ENCODE data around the gene LRRC58.

LRRC58 gene

GRCh38 chr3:120368172-120368571, 19.0 kb upstream of the LRRC58 start:
- Histone ChIP-seq H3K4me3 (ENCODE audit: insufficient read depth, low read length, poor library complexity, severe bottlenecking) (no peak overlapping the region), H3K9ac (ENCODE audit: low read length) (no peak overlapping the region), H3K9me3 (ENCODE audit: insufficient read depth, low read length) (no peaks in the 10 kb centered on the region), H2AFZ (ENCODE audit: low read depth, low read length, severe bottlenecking) (no peak overlapping the region), H3F3A (ENCODE audit: insufficient read depth) (no peaks in the 10 kb centered on the region), H3K79me2 (ENCODE audit: insufficient read depth, low read length) (no peaks in the 10 kb centered on the region), H3K9me2 (replicated peaks; ENCODE audit: insufficient read depth, low read length) (no peaks in the 10 kb centered on the region), H3K36me3 (ENCODE audit: low read length) (no peaks in the 10 kb centered on the region), H3K27ac (ENCODE audit: low read depth, low read length) (no peak overlapping the region), H3K4me2 (ENCODE audit: low read depth, low read length, poor library complexity, severe bottlenecking) (no peak overlapping the region), H3K27me3 (ENCODE audit: low read length) (no peaks in the 10 kb centered on the region), H4K20me1 (ENCODE audit: low read depth, low read length) (no peaks in the 10 kb centered on the region)
- TF ChIP-seq EZH2phosphoT487 (conservative IDR thresholded peaks at IDR 0.05; ENCODE audit: low read length) (no peak), CTCF (IDR thresholded peaks at IDR 0.05; ENCODE audit: insufficient read depth, low read length, poor library complexity, severe bottlenecking) (no peak)

DNA sequence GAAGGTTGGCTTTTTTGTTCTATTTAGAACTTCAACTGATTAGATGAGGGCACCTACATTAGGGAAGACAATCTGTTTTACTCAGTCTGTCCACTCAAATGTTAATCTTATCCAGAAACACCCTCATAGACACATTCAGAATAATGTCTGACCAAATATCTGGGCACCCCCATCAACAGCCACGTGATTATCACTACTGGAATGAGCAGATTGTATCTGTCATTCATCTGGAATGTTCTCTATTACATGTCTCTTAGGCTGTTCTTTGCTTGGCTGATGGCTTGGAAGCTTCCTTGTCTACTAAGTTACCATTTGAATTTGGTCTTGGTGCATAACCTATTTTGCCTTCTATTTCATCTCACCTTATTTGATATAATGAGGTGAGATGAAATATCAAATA, 15.7 kb upstream of the LRRC58 start:
- no peak for TF ChIP-seq CTCF (IDR thresholded peaks at IDR 0.05; ENCODE audit: insufficient read depth, low read length, poor library complexity, severe bottlenecking)
- no peak for TF ChIP-seq EZH2phosphoT487 (conservative IDR thresholded peaks at IDR 0.05; ENCODE audit: low read length)
- no peak overlapping the region for H3K4me3 ChIP-seq (ENCODE audit: insufficient read depth, low read length, poor library complexity, severe bottlenecking)

GRCh38 chr3:120364101-120364500, 14.9 kb upstream of the LRRC58 start:
- H3K4me3 ChIP-seq (ENCODE audit: insufficient read depth, low read length, poor library complexity, severe bottlenecking): no peak overlapping the region
- H3K4me2 ChIP-seq (ENCODE audit: low read depth, low read length, poor library complexity, severe bottlenecking): no peak overlapping the region
- H3K79me2 ChIP-seq (ENCODE audit: insufficient read depth, low read length): no peaks in the 10 kb centered on the region
- H3K9me3 ChIP-seq (ENCODE audit: insufficient read depth, low read length): no peaks in the 10 kb centered on the region
- no peak overlapping the region for H3K9ac ChIP-seq (ENCODE audit: low read length)
- no peak overlapping the region for H3K27ac ChIP-seq (ENCODE audit: low read depth, low read length)
- H3K9me2 ChIP-seq (replicated peaks; ENCODE audit: insufficient read depth, low read length): no peaks in the 10 kb centered on the region
- H2AFZ ChIP-seq (ENCODE audit: low read depth, low read length, severe bottlenecking): no peak overlapping the region
- no peaks in the 10 kb centered on the region for H4K20me1 ChIP-seq (ENCODE audit: low read depth, low read length)
- H3K36me3 ChIP-seq (ENCODE audit: low read length): no peaks in the 10 kb centered on the region
- H3F3A ChIP-seq (ENCODE audit: insufficient read depth): no peaks in the 10 kb centered on the region
- H3K27me3 ChIP-seq (ENCODE audit: low read length): no peaks in the 10 kb centered on the region
- no peak for TF ChIP-seq EZH2phosphoT487 (conservative IDR thresholded peaks at IDR 0.05; ENCODE audit: low read length)
- no peak for TF ChIP-seq CTCF (IDR thresholded peaks at IDR 0.05; ENCODE audit: insufficient read depth, low read length, poor library complexity, severe bottlenecking)

More for the DNA sequence above, 15.7 kb upstream of the LRRC58 start:
- Histone ChIP-seq H3K27ac (ENCODE audit: low read depth, low read length) (no peak overlapping the region), H3K9ac (ENCODE audit: low read length) (no peak overlapping the region), H4K20me1 (ENCODE audit: low read depth, low read length) (no peaks in the 10 kb centered on the region), H3K9me2 (replicated peaks; ENCODE audit: insufficient read depth, low read length) (no peaks in the 10 kb centered on the region), H3K27me3 (ENCODE audit: low read length) (no peaks in the 10 kb centered on the region), H3F3A (ENCODE audit: insufficient read depth) (no peaks in the 10 kb centered on the region), H3K36me3 (ENCODE audit: low read length) (no peaks in the 10 kb centered on the region), H2AFZ (ENCODE audit: low read depth, low read length, severe bottlenecking) (no peak overlapping the region), H3K79me2 (ENCODE audit: insufficient read depth, low read length) (no peaks in the 10 kb centered on the region), H3K4me2 (ENCODE audit: low read depth, low read length, poor library complexity, severe bottlenecking) (no peak overlapping the region), H3K9me3 (ENCODE audit: insufficient read depth, low read length) (no peaks in the 10 kb centered on the region)

Measured in SU-DHL-6 (cell line).